ENCODE results near the gene SPDEF. TPM values are rescaled to one million over a fixed set of nuclear protein-coding genes. Genes with fewer than 3 reads are reported as not detected.

Gene SPDEF
- total and polyA plus RNA-seq, 2 of the 13 experiments (the other 11 are each of a cell fraction or from before 2014, with no cell fraction given): not detected

DNA sequence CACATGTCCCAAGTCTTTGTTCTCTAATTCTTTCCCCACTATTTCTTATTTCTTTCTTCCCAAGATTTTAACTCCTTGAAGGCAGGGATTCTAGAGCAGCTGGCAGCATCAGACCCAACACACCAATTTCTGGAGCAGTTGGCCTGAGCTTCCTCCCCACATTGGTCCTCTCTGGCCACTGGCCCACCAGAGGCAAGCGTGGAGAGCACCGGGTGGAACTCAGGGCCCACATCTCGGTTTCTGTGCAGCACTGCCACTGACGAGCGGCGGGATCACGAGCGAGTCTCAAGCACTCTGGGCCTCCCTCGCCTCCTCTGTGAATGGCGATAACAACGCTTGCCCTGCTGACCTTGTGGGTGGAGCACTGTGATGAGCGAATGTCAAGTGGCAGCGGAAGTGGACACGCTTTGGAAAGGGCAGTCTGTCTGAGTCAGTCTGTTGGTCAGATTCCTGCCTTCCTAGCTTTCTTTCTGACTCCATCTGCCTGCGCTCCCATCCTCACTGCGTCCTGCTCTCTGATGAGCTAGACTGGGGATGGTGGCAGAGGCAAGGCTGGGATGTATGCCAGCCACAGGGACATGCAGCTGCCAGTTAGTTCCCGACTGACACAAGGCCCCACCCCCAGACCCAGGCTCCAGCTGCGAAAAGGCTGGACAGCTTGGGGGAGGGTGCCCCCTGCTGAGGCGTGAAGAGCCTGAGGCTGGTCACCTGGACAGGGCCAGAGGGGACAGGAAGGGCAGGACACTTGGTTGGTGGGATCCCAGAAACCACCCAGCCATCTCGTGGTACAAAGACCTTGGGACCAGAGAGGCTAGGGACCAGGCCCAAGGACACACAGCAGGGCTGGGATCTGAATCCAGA, 4.5 kb upstream of the SPDEF start (continued):
- TF ChIP-seq NFKB2 (CRISPR knock-in tag; IDR thresholded peaks at IDR 0.05; ENCODE audit: borderline replicate concordance) (peak; percentile 73; the same call in 1 of the 2 replicates), ZNF329 (CRISPR knock-in tag; IDR thresholded peaks at IDR 0.05; ENCODE audit: low read depth) (no peak), ZNF543 (CRISPR knock-in tag; IDR thresholded peaks at IDR 0.05) (0 out of 2 replicates have a peak, but pooled peaks have one; percentile 69), FOXO1 (CRISPR knock-in tag; IDR thresholded peaks at IDR 0.05) (peak; percentile 55), GPBP1L1 (CRISPR knock-in tag; IDR thresholded peaks at IDR 0.05) (no peak), ZNF777 (CRISPR knock-in tag; IDR thresholded peaks at IDR 0.05) (no peak), ZSCAN29 (CRISPR knock-in tag; conservative IDR thresholded peaks at IDR 0.05) (peak; percentile 63; the same call in 1 of the 2 replicates), ZNF34 (CRISPR knock-in tag; IDR thresholded peaks at IDR 0.05; ENCODE audit: borderline replicate concordance) (peak; percentile 95), ZZZ3 (CRISPR knock-in tag; IDR thresholded peaks at IDR 0.05; ENCODE audit: borderline replicate concordance) (peak; percentile 64; the same call in 1 of the 2 replicates), TEAD3 (CRISPR knock-in tag; optimal IDR thresholded peaks at IDR 0.05; ENCODE audit: borderline replicate concordance) (peak; percentile 79), CBX2 (IDR thresholded peaks at IDR 0.05; ENCODE audit: low read depth, low read length) (no peak), CBX2 (CRISPR knock-in tag; IDR thresholded peaks at IDR 0.05; ENCODE audit: low read depth) (no peak), ZNF251 (CRISPR knock-in tag; IDR thresholded peaks at IDR 0.05) (0 out of 2 replicates have a peak, but pooled peaks have one; percentile 70), ZNF260 (CRISPR knock-in tag; IDR thresholded peaks at IDR 0.05; ENCODE audit: borderline replicate concordance, low read depth) (no peak), BATF2 (CRISPR knock-in tag; IDR thresholded peaks at IDR 0.05) (no peak), ZNF891 (CRISPR knock-in tag; IDR thresholded peaks at IDR 0.05) (no peak; the same call in 1 of the 2 replicates), ZNF143 (CRISPR knock-in tag; IDR thresholded peaks at IDR 0.05) (no peak), ZNF430 (CRISPR knock-in tag; IDR thresholded peaks at IDR 0.05) (no peak), ZBTB7A (CRISPR knock-in tag; IDR thresholded peaks at IDR 0.05) (no peak), KDM2A (CRISPR knock-in tag; IDR thresholded peaks at IDR 0.05; ENCODE audit: borderline replicate concordance, low read depth) (peak; percentile 56; the same call in 1 of the 2 replicates), NCOR1 (IDR thresholded peaks at IDR 0.05; ENCODE audit: borderline replicate concordance, low read length) (no peak), ZNF24 (IDR thresholded peaks at IDR 0.05) (no peak), CSRNP2 (CRISPR knock-in tag; conservative IDR thresholded peaks at IDR 0.05; ENCODE audit: low read depth) (no peak), AGO2 (optimal IDR thresholded peaks at IDR 0.05; ENCODE audit: low read depth, low read length) (no peak)
- TF ChIP-seq, protein P1, sequence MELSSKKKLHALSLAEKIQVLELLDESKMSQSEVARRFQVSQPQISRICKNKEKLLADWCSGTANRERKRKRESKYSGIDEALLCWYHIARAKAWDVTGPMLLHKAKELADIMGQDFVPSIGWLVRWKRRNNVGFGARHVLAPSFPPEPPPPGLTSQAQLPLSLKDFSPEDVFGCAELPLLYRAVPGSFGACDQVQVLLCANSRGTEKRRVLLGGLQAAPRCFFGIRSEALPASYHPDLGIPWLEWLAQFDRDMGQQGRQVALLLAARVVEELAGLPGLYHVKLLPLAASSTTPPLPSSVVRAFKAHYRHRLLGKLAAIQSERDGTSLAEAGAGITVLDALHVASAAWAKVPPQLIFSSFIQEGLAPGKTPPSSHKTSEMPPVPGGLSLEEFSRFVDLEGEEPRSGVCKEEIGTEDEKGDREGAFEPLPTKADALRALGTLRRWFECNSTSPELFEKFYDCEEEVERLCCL (CRISPR knock-in tag; IDR thresholded peaks at IDR 0.05; ENCODE audit: borderline replicate concordance): no peak
- TF ChIP-seq, protein P2, sequence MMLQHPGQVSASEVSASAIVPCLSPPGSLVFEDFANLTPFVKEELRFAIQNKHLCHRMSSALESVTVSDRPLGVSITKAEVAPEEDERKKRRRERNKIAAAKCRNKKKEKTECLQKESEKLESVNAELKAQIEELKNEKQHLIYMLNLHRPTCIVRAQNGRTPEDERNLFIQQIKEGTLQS (CRISPR knock-in tag; IDR thresholded peaks at IDR 0.05): no peak

Data from HepG2 (cell line).